GM21381 (cell line): ENCODE measurements around the gene OTUD4.

Source experiments
- ATAC-seq: cut with Tn5 transposase; IDR thresholded peaks from one replicate; pipeline ENCODE4 v1.9.1; 2021; ENCODE audit warnings: mild to moderate bottlenecking, moderate library complexity; ENCODE audit not compliant: unreplicated experiment

OTUD4 gene

DNA sequence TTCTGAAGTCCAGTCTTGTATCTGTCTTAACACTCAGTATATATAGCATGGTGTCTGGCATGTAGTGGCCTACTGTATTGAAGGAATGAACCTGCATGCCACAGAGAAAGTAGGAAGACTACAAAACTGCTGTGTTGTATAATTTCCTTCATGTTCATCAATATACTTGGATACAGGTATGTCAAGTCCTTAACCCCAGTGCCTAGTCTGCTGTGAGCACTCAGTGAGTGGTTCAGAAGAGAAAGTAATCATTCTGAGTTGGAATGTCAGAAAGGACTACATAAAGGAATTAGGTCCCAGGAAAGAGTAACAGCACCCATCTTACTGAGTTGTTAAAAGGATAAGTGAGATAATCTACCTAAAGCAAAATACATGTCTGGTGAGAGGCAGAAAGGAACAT, 50.3 kb downstream of the OTUD4 start:
- ATAC-seq = no peak

DNA sequence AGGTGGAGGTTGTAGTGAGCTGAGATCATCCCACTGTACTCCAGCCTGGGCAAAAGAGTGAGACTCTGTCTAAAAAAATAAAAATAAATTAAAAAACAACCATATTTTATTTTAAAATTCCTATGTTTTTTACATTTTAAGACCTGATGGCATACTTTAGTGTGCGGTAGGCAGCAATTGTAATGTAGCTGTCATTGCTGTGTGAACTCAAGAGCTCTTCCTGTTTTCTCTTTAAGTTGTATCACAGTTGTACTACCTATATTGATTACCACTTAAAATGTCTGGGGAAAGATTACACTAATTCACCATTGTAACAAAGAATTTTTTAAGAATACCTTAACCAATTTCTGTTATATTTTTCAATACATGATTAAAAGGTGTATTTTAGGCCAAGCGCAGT, 55.0 kb downstream of the OTUD4 start:
- ATAC-seq = no peak

DNA sequence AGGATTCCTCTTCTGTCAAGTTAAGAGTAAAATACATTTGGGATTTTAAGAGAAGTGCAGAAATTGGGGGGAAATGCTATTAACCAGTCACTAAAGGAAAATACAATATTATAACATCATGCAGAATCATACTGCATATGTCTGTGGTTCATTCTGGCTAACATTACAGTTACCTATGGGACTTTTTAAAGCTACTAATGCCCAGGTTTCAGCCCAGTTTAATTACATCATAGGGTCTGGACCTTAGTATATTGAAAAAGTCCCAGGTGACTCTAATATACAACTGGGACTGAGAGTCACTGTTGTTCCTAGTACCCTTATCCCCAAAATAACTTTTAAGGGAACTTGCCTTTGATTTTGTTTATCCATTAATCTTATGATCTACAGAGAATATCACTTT, 72.3 kb downstream of the OTUD4 start:
- ATAC-seq = no peak

DNA sequence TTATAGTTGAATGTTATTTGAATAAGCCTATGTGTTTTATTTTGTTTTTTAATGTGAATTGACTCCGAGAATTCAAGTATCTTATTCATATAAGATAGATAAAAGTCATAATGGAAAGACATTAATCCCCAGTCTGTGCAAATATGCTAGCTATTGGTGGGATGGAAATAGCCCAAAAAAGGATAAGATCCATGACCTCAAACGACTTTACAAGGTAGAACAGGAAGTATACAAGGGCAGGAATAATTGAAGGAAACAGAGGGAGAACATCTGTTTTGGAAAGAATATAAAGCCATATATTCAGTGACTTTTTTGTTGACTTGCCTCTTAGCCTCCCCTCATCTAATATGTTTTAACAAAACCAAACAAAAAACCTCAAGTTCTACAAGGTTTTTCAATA, 73.3 kb downstream of the OTUD4 start:
- no peak for ATAC-seq

DNA sequence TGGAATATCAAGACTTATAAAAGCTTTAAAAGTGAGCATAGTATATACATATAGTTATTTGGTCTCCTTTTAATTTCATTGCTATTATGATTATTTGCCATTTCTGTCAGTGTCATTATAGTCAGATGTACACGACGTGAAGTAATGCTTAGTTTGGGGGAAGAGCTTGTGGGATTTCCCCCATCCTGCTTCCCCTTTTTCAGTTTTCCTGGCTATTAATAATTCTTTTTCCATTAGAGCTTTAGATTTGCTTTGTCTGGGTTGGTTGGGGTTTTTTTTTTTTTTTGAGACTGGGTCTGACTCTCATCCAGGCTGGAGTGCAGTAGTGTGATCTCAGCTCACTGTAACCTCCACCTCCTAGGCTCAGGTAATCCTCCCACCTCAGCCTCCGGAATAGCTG, 76.9 kb downstream of the OTUD4 start:
- no peak for ATAC-seq

DNA sequence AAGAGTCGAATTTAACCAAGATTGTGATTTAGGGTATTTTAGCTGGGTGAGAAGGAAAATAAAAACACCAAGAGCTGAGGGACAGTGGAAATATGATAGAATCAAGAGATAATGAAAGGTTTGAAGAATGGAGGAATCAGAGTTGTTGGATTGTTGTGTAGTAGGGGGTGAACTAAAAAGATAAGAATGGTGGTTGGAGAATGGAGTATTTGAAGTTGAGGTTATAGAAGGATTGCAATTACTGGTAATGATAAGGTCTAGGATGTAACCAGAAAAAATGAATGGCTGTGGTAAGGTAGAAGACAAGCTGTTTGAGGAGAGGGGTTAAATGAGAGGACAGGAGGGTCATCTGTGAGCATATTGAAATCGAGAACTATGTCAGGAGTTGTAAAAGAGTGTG, 77.8 kb downstream of the OTUD4 start:
- no peak for ATAC-seq

DNA sequence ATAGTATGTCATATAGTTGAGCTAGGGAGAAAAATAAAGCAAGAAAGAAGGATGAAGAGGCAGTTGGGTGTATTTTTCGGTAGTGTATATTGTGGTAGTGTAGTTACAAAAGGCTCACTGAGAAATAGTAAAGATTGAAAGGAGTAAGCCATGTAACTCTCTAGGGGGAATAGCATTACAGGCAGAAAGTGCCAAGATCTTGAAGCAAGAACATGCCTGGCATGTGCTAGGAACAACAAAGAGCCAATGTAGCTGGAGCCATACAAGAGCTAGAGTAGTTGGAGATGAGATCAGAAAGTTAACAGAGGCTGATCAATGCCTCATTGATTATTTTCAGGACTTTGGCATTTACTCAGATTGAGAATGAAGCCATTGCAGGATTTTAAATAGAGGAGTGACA, 79.3 kb downstream of the OTUD4 start:
- ATAC-seq = no peak

DNA sequence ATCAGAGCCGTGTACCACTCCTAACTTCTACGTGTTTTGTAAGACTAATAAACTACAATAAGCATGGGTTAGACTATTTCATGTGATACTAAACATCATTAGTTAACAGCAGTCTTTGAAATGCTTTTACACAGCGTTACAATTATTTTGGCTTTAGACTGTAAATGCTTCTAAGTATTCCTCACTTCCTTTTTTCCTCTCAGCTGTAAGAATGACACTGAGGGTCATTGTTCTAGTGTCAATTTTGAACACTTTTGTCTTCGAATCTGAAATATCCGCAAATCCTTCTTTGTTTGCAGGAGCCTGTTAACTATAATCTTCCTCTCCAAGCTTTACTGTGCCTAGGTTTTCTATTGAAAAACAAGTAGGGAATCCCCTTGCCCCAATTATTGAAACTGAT, 80.7 kb downstream of the OTUD4 start:
- ATAC-seq = no peak

DNA sequence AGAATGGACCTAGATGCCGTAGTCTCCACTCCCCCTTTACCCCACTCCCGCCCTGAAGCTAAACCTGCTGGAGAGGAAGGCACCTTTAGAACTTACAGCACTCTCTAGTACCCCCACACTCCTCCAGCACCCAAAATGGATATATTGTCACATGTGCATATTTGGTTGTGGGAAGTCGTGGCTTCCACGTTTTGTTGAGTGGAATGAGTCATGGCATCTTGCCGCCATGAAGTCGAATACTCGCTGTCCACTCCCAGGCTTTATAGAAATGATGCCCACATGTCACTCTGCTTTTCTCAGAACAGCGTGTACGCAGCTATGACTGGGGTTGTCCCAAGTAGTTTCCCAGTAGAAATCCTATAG, 81.7 kb downstream of the OTUD4 start:
- ATAC-seq = peak; percentile 7

DNA sequence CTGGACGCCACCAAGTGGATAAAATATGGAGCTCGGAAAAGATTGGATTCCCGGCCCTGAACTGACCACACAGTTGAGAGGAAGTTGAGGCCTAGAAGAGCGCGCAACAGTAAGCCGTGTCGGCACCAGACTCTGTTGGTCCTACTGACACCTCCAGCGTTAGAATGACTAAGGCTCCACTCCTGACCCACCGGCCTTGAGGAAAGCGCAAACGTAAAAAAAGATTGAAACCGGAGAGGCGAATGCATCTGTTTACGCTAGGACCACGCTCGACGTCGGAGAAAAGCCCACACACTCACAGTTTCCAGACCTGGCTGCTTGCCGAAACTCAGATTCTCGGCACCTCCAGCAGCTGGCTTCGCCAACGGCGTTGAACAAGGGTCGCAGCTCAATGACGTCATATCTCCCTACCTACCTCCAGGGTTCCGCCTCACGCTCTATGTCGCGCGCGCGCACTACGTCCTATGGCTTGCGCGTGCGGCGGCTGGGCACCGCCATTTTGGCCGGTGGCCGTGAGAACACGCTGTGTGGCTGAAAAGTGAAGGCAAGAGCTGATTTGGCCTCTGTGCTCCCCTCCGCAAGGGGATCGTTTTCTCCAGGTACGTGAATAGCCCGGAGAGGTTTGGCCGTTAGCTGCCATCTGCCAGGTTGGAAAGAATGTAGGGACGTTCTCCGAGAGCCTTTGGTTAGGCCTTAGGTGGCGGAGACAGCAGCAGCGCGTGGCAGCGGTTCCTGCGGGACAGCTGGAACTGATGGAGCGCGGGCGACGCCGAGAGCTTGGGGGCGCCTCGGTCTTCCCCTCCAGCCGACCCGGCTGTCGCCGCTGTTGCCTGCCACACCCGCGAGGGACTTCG, 82.3 kb downstream of the OTUD4 start, which contains the start of the genes ABCE1 and ANAPC10:
TSS of gene ABCE1 (plus strand) at position 491 of the 854 bp plus-strand sequence. CDS start 6,102 bp downstream, outside the sequence.
TSS of gene ANAPC10 (minus strand) at position 376 of the 854 bp plus-strand sequence. CDS start 2,097 bp downstream, outside the sequence.
- peak; percentile 83 for ATAC-seq

DNA sequence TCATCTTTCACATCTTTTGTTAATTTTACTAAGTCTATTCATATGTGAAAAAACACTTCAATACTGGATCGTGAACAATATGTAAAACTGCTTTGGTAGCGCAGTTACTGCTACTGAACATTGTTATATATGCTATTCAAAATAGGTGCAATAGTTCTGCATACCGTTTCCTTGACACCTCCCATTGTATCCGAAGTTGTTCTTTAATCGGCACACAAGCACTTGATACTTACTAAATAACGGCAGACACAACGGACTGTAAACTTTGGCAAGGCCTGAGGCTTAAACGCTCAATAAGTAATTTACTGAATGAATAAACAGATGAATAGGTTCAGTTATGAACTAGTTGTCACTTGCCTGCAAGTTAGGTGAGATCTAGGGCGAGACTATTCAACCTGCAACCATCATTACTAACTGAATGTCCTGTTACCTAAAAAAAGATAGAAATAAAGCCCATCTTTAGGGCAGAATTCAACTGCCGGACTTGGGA, 83.0 kb downstream of the OTUD4 start:
- no peak for ATAC-seq

DNA sequence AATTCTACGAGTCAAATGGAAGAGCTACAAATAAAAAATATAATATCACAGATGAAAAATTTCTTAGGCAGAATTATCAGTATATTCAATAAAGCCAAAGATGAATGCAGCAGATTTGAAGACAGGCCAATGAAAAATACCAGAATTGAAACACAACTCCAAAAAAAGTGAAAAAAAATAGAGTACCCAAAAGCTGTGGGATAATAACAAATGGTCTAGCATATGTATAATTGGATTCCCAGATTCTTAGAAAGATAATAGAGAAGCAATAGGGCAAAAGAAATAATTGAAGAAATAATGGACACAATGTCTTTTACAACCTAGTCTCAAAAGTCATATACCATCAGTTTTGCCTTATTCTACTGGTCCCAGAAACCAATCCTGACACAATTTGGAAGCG, 86.8 kb downstream of the OTUD4 start:
- no peak for ATAC-seq

DNA sequence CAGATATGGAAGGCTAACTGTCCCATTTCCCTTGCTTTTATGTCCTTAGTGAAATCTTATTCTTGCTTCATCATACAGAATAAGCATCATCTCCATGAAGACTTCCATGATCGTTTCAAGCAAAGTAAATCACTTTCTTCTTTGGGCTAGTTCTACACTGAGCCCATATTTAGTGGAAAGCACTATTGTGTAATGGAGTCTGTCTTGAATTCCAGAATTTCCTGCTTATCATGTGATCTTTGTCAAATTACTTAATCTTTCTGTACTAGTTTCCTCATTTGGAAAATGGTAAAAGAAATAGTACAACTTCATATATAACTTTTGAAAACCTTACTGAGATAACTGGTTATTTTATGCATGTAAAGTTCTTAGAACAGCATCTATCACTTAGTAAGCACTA, 90.0 kb downstream of the OTUD4 start:
- no peak for ATAC-seq

DNA sequence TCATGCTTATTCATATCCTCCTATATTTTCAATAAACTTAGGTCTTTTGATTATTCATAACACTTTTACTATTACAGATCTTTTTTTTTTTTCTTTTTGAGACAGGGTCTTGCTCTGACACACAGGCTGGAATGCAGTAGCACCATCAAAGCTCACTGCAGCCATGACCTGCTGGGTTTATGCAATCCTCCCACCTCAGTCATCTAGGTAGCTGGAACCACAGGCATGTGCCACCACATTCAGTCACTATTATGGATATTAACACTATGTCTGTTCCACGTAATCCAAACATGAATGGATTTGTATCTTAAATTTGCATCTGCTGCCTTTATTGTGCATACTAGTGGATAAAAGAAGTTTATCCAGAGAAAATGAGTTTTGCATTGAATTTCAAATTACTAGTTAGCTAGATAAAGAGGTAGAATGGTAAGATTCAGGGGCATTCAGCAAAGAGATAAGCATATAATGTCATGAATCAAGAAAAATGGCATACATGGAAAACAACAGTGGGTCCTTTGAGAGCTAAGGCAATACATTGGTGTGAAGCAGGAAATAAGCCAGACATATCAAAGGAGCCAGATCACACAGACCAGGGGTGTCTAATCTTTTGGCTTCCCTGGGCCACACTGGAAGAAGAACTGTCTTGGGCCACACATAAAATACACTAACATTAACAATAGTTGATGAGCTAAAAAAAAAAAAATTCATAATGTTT, 96.3 kb downstream of the OTUD4 start:
- ATAC-seq = no peak
